Naive B cell (primary cell): ENCODE results near the gene CLEC19A. TPM values are rescaled to one million over a fixed set of nuclear protein-coding genes. Genes with fewer than 3 reads are reported as not detected.

Experiments used
- ATAC-seq, 2 donors: fragments of 150-1000 bp; cut with Tn5 transposase; 2 replicates each; pipeline ENCODE4 v1.10.0; 2021; ENCODE audit warnings: low read depth in 2 of 2, mild to moderate bottlenecking in 2 of 2, moderate library complexity in 2 of 2
- DNase-seq: peaks from one replicate; pipeline ENCODE4 v3.0.0; 2022
- H3K27ac Mint-ChIP-seq, 6 donors: one replicate each; pipeline ENCODE4 v1.8.0; 2020 to 2022; ENCODE audit warnings: mild to moderate bottlenecking in 6 of 6, mixed read lengths in 6 of 6, moderate library complexity in 5 of 6, inconsistent platforms in 2 of 6
- H3K27me3 Mint-ChIP-seq, 3 donors: one replicate each; pipeline ENCODE4 v1.8.0; 2021 to 2022; ENCODE audit warnings: mixed read lengths in 3 of 3, mild to moderate bottlenecking in 1 of 3
- H3K36me3 Mint-ChIP-seq, 2 donors: one replicate each; pipeline ENCODE4 v1.8.0; 2020 to 2022; ENCODE audit warnings: mixed read lengths in 2 of 2, inconsistent platforms in 1 of 2, mild to moderate bottlenecking in 1 of 2
- H3K4me1 Mint-ChIP-seq, 3 donors: one replicate each; pipeline ENCODE4 v1.8.0; 2020 to 2022; ENCODE audit warnings: mixed read lengths in 3 of 3, inconsistent platforms in 1 of 3, mild to moderate bottlenecking in 1 of 3, moderate library complexity in 1 of 3
- H3K4me3 Mint-ChIP-seq, 8 donors: one replicate each; pipeline ENCODE4 v1.8.0; 2020 to 2022; ENCODE audit warnings: mild to moderate bottlenecking in 8 of 8, mixed read lengths in 8 of 8, moderate library complexity in 8 of 8, inconsistent platforms in 2 of 8
- H3K9me3 Mint-ChIP-seq, 7 donors: one replicate each; pipeline ENCODE4 v1.8.0; 2020 to 2022; ENCODE audit warnings: mixed read lengths in 7 of 7, mild to moderate bottlenecking in 5 of 7, inconsistent platforms in 2 of 7, moderate library complexity in 1 of 7
- polyA plus RNA-seq, 6 donors: library from polyadenylated mRNA; unstranded; fragments of 300-500 nt; fragmentation: Illumina TruSeq; gene quantifications; one replicate each; pipeline ENCODE4 v1.2.3, GENCODE V29; 2021; ENCODE audit warnings: low read depth in 6 of 6

CLEC19A gene
- not detected for polyA plus RNA-seq

GRCh38 chr16:19285431-19285830 lies at the start of gene CLEC19A:
TSS of gene CLEC19A (plus strand) at chr16:19285731. CDS start at chr16:19285852, 121 bp downstream.
- Mint-ChIP-seq H3K4me3 (no peak within 1 kb of the TSS), H3K4me1 (no peaks in the 10 kb centered on the region), H3K27ac (peak within 1 kb of the TSS in 1 of 6 donors; percentile 22), H3K9me3 (peaks cover 0 to 3% (median 0%) of the 10 kb centered on the region in 7 donors), H3K27me3 (peaks cover 3 to 14% (median 6%) of the 10 kb centered on the region in 3 donors), H3K36me3 (no peaks in the 10 kb centered on the region)
- no peak for DNase-seq
- ATAC-seq = no peak

GRCh38 chr16:19235886-19236285 lies 49.6 kb upstream of the CLEC19A start:
- Mint-ChIP-seq H3K27ac (no peak overlapping the region), H3K4me1 (peaks cover 0 to 3% (median 0%) of the 10 kb centered on the region in 3 donors), H3K36me3 (peaks cover 32 to 42% of the 10 kb centered on the region in 2 donors), H3K9me3 (peaks cover 10 to 40% (median 29%) of the 10 kb centered on the region in 7 donors), H3K4me3 (no peak overlapping the region), H3K27me3 (no peaks in the 10 kb centered on the region)
- DNase-seq (no peak), ATAC-seq (no peak)

GRCh38 chr16:19236561-19237209 lies 48.8 kb upstream of the CLEC19A start:
- DNase-seq (no peak), ATAC-seq (no peak)
- H3K4me1 Mint-ChIP-seq = peaks cover 0 to 3% (median 0%) of the 10 kb centered on the region in 3 donors
- H3K36me3 Mint-ChIP-seq = peaks cover 30 to 40% of the 10 kb centered on the region in 2 donors
- H3K9me3 Mint-ChIP-seq = peaks cover 10 to 40% (median 29%) of the 10 kb centered on the region in 7 donors
- H3K27ac Mint-ChIP-seq = peak overlapping the region in 1 of 6 donors; percentile 7
- H3K4me3 Mint-ChIP-seq = no peak overlapping the region
- no peaks in the 10 kb centered on the region for H3K27me3 Mint-ChIP-seq

- no peaks in the 10 kb centered on the region for H3K27me3 Mint-ChIP-seq
- peak overlapping the region in 2 of 6 donors; percentile 56 to 65 for H3K27ac Mint-ChIP-seq
- H3K4me1 Mint-ChIP-seq = peaks cover 0 to 3% (median 0%) of the 10 kb centered on the region in 3 donors
- ATAC-seq (no peak), DNase-seq (no peak)
- peaks cover 10 to 40% (median 32%) of the 10 kb centered on the region in 7 donors for H3K9me3 Mint-ChIP-seq
- H3K4me3 Mint-ChIP-seq = no peak overlapping the region
- H3K36me3 Mint-ChIP-seq = peaks cover 32 to 42% of the 10 kb centered on the region in 2 donors
Observed at GRCh38 chr16:19238406-19238805, 47.1 kb upstream of the CLEC19A start.

GRCh38 chr16:19239511-19240155 lies 45.9 kb upstream of the CLEC19A start:
- Mint-ChIP-seq H3K9me3 (peaks cover 10 to 34% (median 25%) of the 10 kb centered on the region in 7 donors), H3K36me3 (peaks cover 30 to 40% of the 10 kb centered on the region in 2 donors), H3K4me1 (peaks cover 0 to 3% (median 0%) of the 10 kb centered on the region in 3 donors), H3K27me3 (no peaks in the 10 kb centered on the region), H3K4me3 (no peak overlapping the region), H3K27ac (no peak overlapping the region)
- ATAC-seq (no peak), DNase-seq (no peak)

- Mint-ChIP-seq H3K27ac (no peak overlapping the region), H3K4me3 (no peak overlapping the region), H3K36me3 (peaks cover 21 to 32% of the 10 kb centered on the region in 2 donors), H3K4me1 (peaks cover 0 to 3% (median 0%) of the 10 kb centered on the region in 3 donors), H3K27me3 (no peaks in the 10 kb centered on the region), H3K9me3 (peaks cover 4 to 26% (median 16%) of the 10 kb centered on the region in 7 donors)
- no peak for ATAC-seq
- DNase-seq = no peak
Observed at GRCh38 chr16:19240494-19240893, 45.0 kb upstream of the CLEC19A start.

- DNase-seq = no peak
- Mint-ChIP-seq H3K27me3 (no peaks in the 10 kb centered on the region), H3K4me1 (peaks cover 0 to 3% (median 0%) of the 10 kb centered on the region in 3 donors), H3K36me3 (peaks cover 11 to 28% of the 10 kb centered on the region in 2 donors), H3K27ac (no peak overlapping the region), H3K9me3 (peaks cover 0 to 16% (median 7%) of the 10 kb centered on the region in 7 donors), H3K4me3 (no peak overlapping the region)
- no peak for ATAC-seq
Observed at GRCh38 chr16:19241512-19241911, 44.0 kb upstream of the CLEC19A start.

- H3K27ac Mint-ChIP-seq = peak overlapping the region in 1 of 6 donors; percentile 1
- no peak for DNase-seq
- peaks cover 0 to 3% (median 0%) of the 10 kb centered on the region in 3 donors for H3K4me1 Mint-ChIP-seq
- H3K9me3 Mint-ChIP-seq = peaks cover 0 to 18% (median 10%) of the 10 kb centered on the region in 7 donors
- H3K36me3 Mint-ChIP-seq = peaks cover 9 to 34% of the 10 kb centered on the region in 2 donors
- H3K4me3 Mint-ChIP-seq = no peak overlapping the region
- no peaks in the 10 kb centered on the region for H3K27me3 Mint-ChIP-seq
- no peak for ATAC-seq
Observed at GRCh38 chr16:19242186-19242585, 43.3 kb upstream of the CLEC19A start.

- H3K27me3 Mint-ChIP-seq = no peaks in the 10 kb centered on the region
- no peak for ATAC-seq
- H3K9me3 Mint-ChIP-seq = peaks cover 0 to 19% (median 10%) of the 10 kb centered on the region in 7 donors
- peaks cover 15 to 25% of the 10 kb centered on the region in 2 donors for H3K36me3 Mint-ChIP-seq
- peaks cover 0 to 3% (median 0%) of the 10 kb centered on the region in 3 donors for H3K4me1 Mint-ChIP-seq
- H3K27ac Mint-ChIP-seq = peak overlapping the region in 1 of 6 donors; percentile 52
- H3K4me3 Mint-ChIP-seq = no peak overlapping the region
- DNase-seq = no peak
Observed at GRCh38 chr16:19242987-19243575, 42.5 kb upstream of the CLEC19A start.

GRCh38 chr16:19245326-19245925 lies 40.1 kb upstream of the CLEC19A start:
- H3K27me3 Mint-ChIP-seq = no peaks in the 10 kb centered on the region
- H3K4me3 Mint-ChIP-seq = no peak overlapping the region
- no peak for ATAC-seq
- no peak overlapping the region for H3K27ac Mint-ChIP-seq
- H3K36me3 Mint-ChIP-seq = peaks cover 11 to 16% of the 10 kb centered on the region in 2 donors
- H3K4me1 Mint-ChIP-seq = peaks cover 0 to 5% (median 0%) of the 10 kb centered on the region in 3 donors
- DNase-seq = no peak
- peaks cover 0 to 12% (median 5%) of the 10 kb centered on the region in 7 donors for H3K9me3 Mint-ChIP-seq

- Mint-ChIP-seq H3K36me3 (peaks cover 0 to 15% of the 10 kb centered on the region in 2 donors), H3K27me3 (peaks cover 0 to 7% (median 0%) of the 10 kb centered on the region in 3 donors), H3K27ac (peak overlapping the region in 1 of 6 donors; percentile 8), H3K9me3 (peaks cover 0 to 1% (median 0%) of the 10 kb centered on the region in 7 donors), H3K4me3 (no peak overlapping the region), H3K4me1 (peaks cover 0 to 5% (median 0%) of the 10 kb centered on the region in 3 donors)
- no peak for ATAC-seq
- DNase-seq = no peak
Observed at GRCh38 chr16:19252904-19253303, 32.6 kb upstream of the CLEC19A start.

- no peak overlapping the region for H3K27ac Mint-ChIP-seq
- H3K9me3 Mint-ChIP-seq = no peaks in the 10 kb centered on the region
- H3K27me3 Mint-ChIP-seq = peaks cover 0 to 7% (median 0%) of the 10 kb centered on the region in 3 donors
- DNase-seq (no peak), ATAC-seq (no peak)
- peaks cover 0 to 19% of the 10 kb centered on the region in 2 donors for H3K36me3 Mint-ChIP-seq
- H3K4me3 Mint-ChIP-seq = no peak overlapping the region
- H3K4me1 Mint-ChIP-seq = no peaks in the 10 kb centered on the region
Observed at GRCh38 chr16:19254611-19255010, 30.9 kb upstream of the CLEC19A start.

GRCh38 chr16:19264123-19264673 lies 21.3 kb upstream of the CLEC19A start:
- Mint-ChIP-seq H3K27me3 (no peaks in the 10 kb centered on the region), H3K27ac (no peak overlapping the region), H3K4me3 (no peak overlapping the region), H3K36me3 (peaks cover 38 to 51% of the 10 kb centered on the region in 2 donors), H3K4me1 (peaks cover 0 to 8% (median 5%) of the 10 kb centered on the region in 3 donors), H3K9me3 (peaks cover 13 to 58% (median 31%) of the 10 kb centered on the region in 7 donors)
- no peak for ATAC-seq
- DNase-seq = no peak
